HCT116 (cell line): Measurements from ENCODE around the gene TTLL10. TPM values are rescaled to one million over a fixed set of nuclear protein-coding genes. Genes with fewer than 3 reads are reported as not detected.

ENCODE experiments used
- ATAC-seq: fragments of 200-7000 bp; cut with Tn5 transposase; 2 replicates; pipeline ENCODE4 v1.9.1; 2020; ENCODE audit warnings: mild to moderate bottlenecking, moderate library complexity
- BruUV-seq: library from RNA; stranded (reverse); fragments of 400-500 nt; replicated peaks from 2 replicates; lab custom pipeline; 2021; lab: Mats Ljungman, UMichigan
- CTCF ChIA-PET: fragments of 300-600 bp; sonication (Branson Sonifier 250); formaldehyde crosslinking; loops from one replicate; lab custom pipeline; 2021; ENCODE audit warnings: antibody characterized with exemption; lab: Charles Lee
- POLR2A ChIA-PET: fragments of 300-600, 350-600 bp; sonication (Branson Sonifier 250); formaldehyde crosslinking; loops from one replicate; lab custom pipeline; 2021; ENCODE audit warnings: antibody characterized with exemption; lab: Charles Lee
- RAD21 ChIA-PET, 2 experiments: fragments of 300-600 bp; sonication (Branson Sonifier 250); formaldehyde crosslinking; loops; one replicate each; lab custom pipeline; 2023; ENCODE audit warnings: low total read pairs in 2 of 2; ENCODE audit not compliant: uncharacterized antibody in 2 of 2, unreplicated experiment in 2 of 2, low non-redundant PET in 1 of 2; lab: Charles Lee
- DNase-seq: peaks from one replicate; pipeline ENCODE4 v3.0.0-alpha.2; 2010; ENCODE audit warnings: low read depth, low spot score
- H2AFZ ChIP-seq: fragments of 200-600 bp; shearing (Covaris generic), sonication (generic); 2 replicates; pipeline ENCODE4 v1.6.1; 2017; ENCODE audit warnings: low read depth, mixed run types, mixed read lengths, antibody characterized with exemption, low read length; ENCODE audit not compliant: poor library complexity, severe bottlenecking
- H3K27ac ChIP-seq: 2 replicates; pipeline ENCODE4 v1.5.1; 2012; ENCODE audit warnings: low read depth, low read length
- H3K27me3 ChIP-seq: fragments of 200-600 bp; sonication (generic); 2 replicates; pipeline ENCODE4 v1.6.1; 2016; ENCODE audit warnings: mixed run types, low read length, mixed read lengths; ENCODE audit not compliant: insufficient read depth
- H3K36me3 ChIP-seq, 2 experiments: fragments of 200-500 bp in 1 of 2; fragments of 200-600 bp in 1 of 2; sonication (Bioruptor generic) in 1 of 2; sonication (generic) in 1 of 2; 2 replicates each; pipeline versions ENCODE4 v1.5.1 to v1.6.1; 2014 to 2016; ENCODE audit warnings: low read length in 2 of 2, inconsistent platforms in 1 of 2, mixed read lengths in 1 of 2, mixed run types in 1 of 2; ENCODE audit not compliant: insufficient read depth in 2 of 2, control insufficient read depth in 1 of 2
- H3K4me1 ChIP-seq, 2 experiments: fragments of 200-600 bp in 1 of 2; sonication (generic) in 1 of 2; 2 replicates each; pipeline versions ENCODE4 v1.5.1 to v1.6.1; 2012 to 2017; ENCODE audit warnings: low read length in 2 of 2, inconsistent platforms in 1 of 2, mild to moderate bottlenecking in 1 of 2, mixed read lengths in 1 of 2, mixed run types in 1 of 2, moderate library complexity in 1 of 2; ENCODE audit not compliant: insufficient read depth in 2 of 2, control insufficient read depth in 1 of 2
- H3K4me2 ChIP-seq: fragments of 200-600 bp; sonication (generic); 2 replicates; pipeline ENCODE4 v1.6.1; 2017; ENCODE audit warnings: mixed run types, low read length, mixed read lengths
- H3K4me3 ChIP-seq, 2 experiments: fragments of 200-600 bp in 1 of 2; sonication (generic) in 1 of 2; replicated peaks in 1 of 2; 2 replicates each; pipeline ENCODE4 v1.5.1; 2011 to 2016; ENCODE audit warnings: low read length in 2 of 2, control low read depth in 1 of 2, low read depth in 1 of 2, mild to moderate bottlenecking in 1 of 2, mixed read lengths in 1 of 2, mixed run types in 1 of 2
- H3K79me2 ChIP-seq: fragments of 200-600 bp; sonication (generic); 2 replicates; pipeline ENCODE4 v1.6.1; 2017; ENCODE audit warnings: mild to moderate bottlenecking, mixed run types, low read length, moderate library complexity, mixed read lengths; ENCODE audit not compliant: insufficient read depth
- H3K9ac ChIP-seq: fragments of 200-600 bp; sonication (generic); 2 replicates; pipeline ENCODE4 v1.6.1; 2016; ENCODE audit warnings: low read length, mixed read lengths
- H3K9me2 ChIP-seq: fragments of 200-600 bp; sonication (generic), shearing (Covaris generic); 2 replicates; pipeline ENCODE4 v1.6.1; 2017; ENCODE audit warnings: mixed run types, mild to moderate bottlenecking, moderate library complexity; ENCODE audit not compliant: insufficient read depth
- H3K9me3 ChIP-seq, 2 experiments: fragments of 200-500 bp in 1 of 2; fragments of 200-600 bp in 1 of 2; sonication (Bioruptor generic) in 1 of 2; sonication (generic) in 1 of 2; 2 replicates each; pipeline ENCODE4 v1.6.1; 2014 to 2017; ENCODE audit warnings: low read length in 2 of 2, mixed read lengths in 2 of 2, inconsistent platforms in 1 of 2, low read depth in 1 of 2, mild to moderate bottlenecking in 1 of 2, mixed run types in 1 of 2, moderate library complexity in 1 of 2; ENCODE audit not compliant: control insufficient read depth in 1 of 2, insufficient read depth in 1 of 2
- H4K20me1 ChIP-seq: fragments of 200-600 bp; sonication (generic), shearing (Covaris generic); 2 replicates; pipeline ENCODE4 v1.6.1; 2017; ENCODE audit warnings: mixed run types, mild to moderate bottlenecking, moderate library complexity; ENCODE audit not compliant: insufficient read depth
- CBX3 ChIP-seq: IDR thresholded peaks from 2 replicates; pipeline ENCODE4 v1.6.1; 2012; ENCODE audit warnings: low read depth
- CEBPB ChIP-seq: IDR thresholded peaks from 2 replicates; pipeline ENCODE4 v1.6.1; 2012; ENCODE audit warnings: low read depth
- EGR1 ChIP-seq: IDR thresholded peaks from 2 replicates; pipeline ENCODE4 v1.6.1; 2012; ENCODE audit warnings: low read depth
- EZH2 ChIP-seq: fragments of 200-600 bp; sonication (generic); IDR thresholded peaks from 2 replicates; pipeline ENCODE4 v1.6.1; 2017; ENCODE audit warnings: antibody characterized with exemption, mixed run types
- MAX ChIP-seq: IDR thresholded peaks from 2 replicates; pipeline ENCODE4 v1.6.1; 2012
- POLR2AphosphoS5 ChIP-seq: IDR thresholded peaks from 2 replicates; pipeline ENCODE4 v1.6.1; 2011; ENCODE audit warnings: mild to moderate bottlenecking, low read depth, low read length, moderate library complexity
- RAD21 ChIP-seq: IDR thresholded peaks from 2 replicates; pipeline ENCODE4 v1.6.1; 2012; ENCODE audit warnings: low read depth, mild to moderate bottlenecking
- REST ChIP-seq: IDR thresholded peaks from 2 replicates; pipeline ENCODE4 v1.6.1; 2012; ENCODE audit warnings: low read depth
- SIN3A ChIP-seq: IDR thresholded peaks from 2 replicates; pipeline ENCODE4 v1.6.1; 2012; ENCODE audit warnings: low read depth
- SP1 ChIP-seq: IDR thresholded peaks from 2 replicates; pipeline ENCODE4 v1.6.1; 2012; ENCODE audit warnings: low read depth
- SRF ChIP-seq: IDR thresholded peaks from 2 replicates; pipeline ENCODE4 v1.6.1; 2012; ENCODE audit warnings: low read depth
- TCF7L2 ChIP-seq: IDR thresholded peaks from 2 replicates; pipeline ENCODE4 v1.7.0; 2011; ENCODE audit warnings: borderline replicate concordance, inconsistent platforms; ENCODE audit not compliant: insufficient read depth, insufficient read length; ENCODE audit errors: extremely low read depth
- ZFX ChIP-seq: fragments of 450-650 bp; IDR thresholded peaks from 2 replicates; pipeline ENCODE4 v1.6.1; 2017
- ZNF274 ChIP-seq: fragments of 200-500 bp; sonication (Bioruptor generic); IDR thresholded peaks from 2 replicates; pipeline ENCODE4 v1.6.1; 2014; ENCODE audit warnings: mild to moderate bottlenecking, low read depth, low read length, inconsistent platforms
- intact Hi-C: fragments of 100-400 bp; cut with micrococcal nuclease; formaldehyde crosslinking; loops from 2 replicates; pipeline ENCODE4 v1.10.0; 2022
- total RNA-seq: library from RNA; stranded (reverse); gene quantifications from one replicate; pipeline ENCODE4 v1.2.1, GENCODE V29; 2021; ENCODE audit not compliant: unreplicated experiment
- TF ChIP-seq, protein P1 (sequence below): IDR thresholded peaks from 2 replicates; pipeline ENCODE4 v1.6.1; 2012

TTLL10 gene
- total RNA-seq, 1 experiment from 2014 or later = 0.10 TPM

GRCh38 chr1:1204998-1205768, 31.5 kb downstream of the TTLL10 start:
- Histone ChIP-seq H3K9ac (peak overlapping the region; percentile 83), H3K4me3 (peak overlapping the region; percentile 67 to 70), H3K9me3 (no peaks in the 10 kb centered on the region), H2AFZ (no peak overlapping the region), H3K9me2 (no peaks in the 10 kb centered on the region), H3K27ac (peak overlapping the region; percentile 94), H4K20me1 (no peaks in the 10 kb centered on the region), H3K27me3 (no peaks in the 10 kb centered on the region), H3K79me2 (peaks cover 8% of the 10 kb centered on the region; the same call in 1 of the 2 replicates), H3K36me3 (no peaks in the 10 kb centered on the region), H3K4me2 (peak overlapping the region; percentile 97), H3K4me1 (peaks cover 30 to 43% of the 10 kb centered on the region in 2 experiments)
- RAD21 ChIA-PET = no interaction called here
- intact Hi-C loops = loop anchor here (5.0 kb wide), 1 partner anchor 43 kb away; no protein-coding TSS in a partner anchor
- no peak for DNase-seq
- CTCF ChIA-PET = no interaction called here
- no peak for ATAC-seq
- BruUV-seq = no TSS peak
- POLR2A ChIA-PET = no interaction called here
- TF ChIP-seq ZNF274 = no peak
- no peak for TF ChIP-seq MAX
- TF ChIP-seq, protein P1, sequence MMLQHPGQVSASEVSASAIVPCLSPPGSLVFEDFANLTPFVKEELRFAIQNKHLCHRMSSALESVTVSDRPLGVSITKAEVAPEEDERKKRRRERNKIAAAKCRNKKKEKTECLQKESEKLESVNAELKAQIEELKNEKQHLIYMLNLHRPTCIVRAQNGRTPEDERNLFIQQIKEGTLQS = no peak

GRCh38 chr1:1205769-1206375, 32.2 kb downstream of the TTLL10 start:
- CTCF ChIA-PET = no interaction called here
- BruUV-seq = no TSS peak
- intact Hi-C loops = loop anchor here (5.0 kb wide), 1 partner anchor 44 kb away; no protein-coding TSS in a partner anchor
- POLR2A ChIA-PET = no interaction called here
- Histone ChIP-seq H3K36me3 (no peaks in the 10 kb centered on the region), H3K4me2 (peak overlapping the region; percentile 97), H3K9me3 (no peaks in the 10 kb centered on the region), H3K9ac (peak overlapping the region; percentile 83), H3K9me2 (no peaks in the 10 kb centered on the region), H2AFZ (no peak overlapping the region), H3K27ac (peak overlapping the region; percentile 94), H4K20me1 (no peaks in the 10 kb centered on the region), H3K79me2 (peaks cover 8% of the 10 kb centered on the region; the same call in 1 of the 2 replicates), H3K27me3 (no peaks in the 10 kb centered on the region), H3K4me1 (peaks cover 30 to 43% of the 10 kb centered on the region in 2 experiments), H3K4me3 (peak overlapping the region; percentile 67 to 70)
- RAD21 ChIA-PET = no interaction called here
- ATAC-seq (peak; percentile 22), DNase-seq (no peak)
- TF ChIP-seq EZH2 (no peak), SIN3A (no peak), POLR2AphosphoS5 (no peak), EGR1 (no peak), ZNF274 (no peak), TCF7L2 (no peak), CEBPB (no peak), RAD21 (no peak), ZFX (no peak), SP1 (no peak), MAX (no peak), REST (no peak), SRF (no peak), CBX3 (no peak)
